Suppressor macrophage treated with lipopolysaccharide for 1 hour (primary cell): ENCODE data around the gene CDADC1.
"Not testable (repeated sequence)": the region's sequence is repeated elsewhere in the genome, so short reads cannot be mapped to it uniquely, and the experiment has no call there.

Experiments
- DNase-seq, 3 donors: peaks; one replicate each; pipeline ENCODE4 v3.0.0-alpha.2; 2020 to 2022

The CDADC1 gene

GRCh38 chr13:49319951-49320350 lies 72.2 kb downstream of the CDADC1 start:
- DNase-seq: no peak

- no peak for DNase-seq
Observed at GRCh38 chr13:49320975-49321374, 73.2 kb downstream of the CDADC1 start.

- DNase-seq: no peak
Observed at GRCh38 chr13:49322702-49323101, 75.0 kb downstream of the CDADC1 start.

GRCh38 chr13:49323344-49323743 lies 75.6 kb downstream of the CDADC1 start:
- DNase-seq: no peak

- DNase-seq: no peak
Observed at GRCh38 chr13:49326222-49326917, 78.6 kb downstream of the CDADC1 start.

- DNase-seq: not testable (repeated sequence)
Observed at GRCh38 chr13:49327145-49327544, 79.4 kb downstream of the CDADC1 start.

GRCh38 chr13:49329831-49330545 lies 82.3 kb downstream of the CDADC1 start:
- DNase-seq: no peak

GRCh38 chr13:49330546-49330864 lies 82.8 kb downstream of the CDADC1 start:
- no peak for DNase-seq

GRCh38 chr13:49336655-49337054 lies 88.9 kb downstream of the CDADC1 start:
- no peak for DNase-seq

- no peak for DNase-seq
Observed at GRCh38 chr13:49340161-49340560, 92.4 kb downstream of the CDADC1 start.

GRCh38 chr13:49341517-49341916 lies 93.8 kb downstream of the CDADC1 start:
- no peak for DNase-seq

GRCh38 chr13:49341941-49342340 lies 94.2 kb downstream of the CDADC1 start:
- DNase-seq: no peak

- DNase-seq: no peak
Observed at GRCh38 chr13:49342454-49342853, 94.7 kb downstream of the CDADC1 start.
